HG02870 (cell line): Measurements from ENCODE around the gene PLPPR4.

Source experiments
- ATAC-seq: cut with Tn5 transposase; IDR thresholded peaks from one replicate; pipeline ENCODE4 v1.9.1; 2021; ENCODE audit warnings: mild to moderate bottlenecking, moderate library complexity; ENCODE audit not compliant: unreplicated experiment

PLPPR4 gene

DNA sequence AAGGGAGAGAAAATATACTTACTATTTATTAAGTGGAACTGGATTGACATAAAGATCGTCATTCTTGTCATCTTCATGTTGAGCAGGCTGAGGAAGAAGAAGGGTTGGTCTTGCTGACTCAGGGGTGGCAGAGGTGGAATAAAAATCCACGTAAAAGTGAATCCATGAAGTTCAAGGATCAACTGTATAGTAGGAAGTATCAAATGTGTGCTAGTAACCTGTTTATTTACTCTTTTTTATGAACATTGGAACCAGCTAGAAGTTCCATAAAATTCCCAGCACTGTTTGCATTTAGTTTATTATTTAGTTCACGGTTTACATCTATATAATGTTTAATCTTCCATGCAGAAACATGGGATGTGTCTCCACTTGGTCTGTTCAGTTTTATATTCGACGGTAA lies 70.7 kb downstream of the PLPPR4 start:
- ATAC-seq = no peak

- ATAC-seq = no peak
Measured at GRCh38 chr1:99347041-99347684, 82.9 kb downstream of the PLPPR4 start.

DNA sequence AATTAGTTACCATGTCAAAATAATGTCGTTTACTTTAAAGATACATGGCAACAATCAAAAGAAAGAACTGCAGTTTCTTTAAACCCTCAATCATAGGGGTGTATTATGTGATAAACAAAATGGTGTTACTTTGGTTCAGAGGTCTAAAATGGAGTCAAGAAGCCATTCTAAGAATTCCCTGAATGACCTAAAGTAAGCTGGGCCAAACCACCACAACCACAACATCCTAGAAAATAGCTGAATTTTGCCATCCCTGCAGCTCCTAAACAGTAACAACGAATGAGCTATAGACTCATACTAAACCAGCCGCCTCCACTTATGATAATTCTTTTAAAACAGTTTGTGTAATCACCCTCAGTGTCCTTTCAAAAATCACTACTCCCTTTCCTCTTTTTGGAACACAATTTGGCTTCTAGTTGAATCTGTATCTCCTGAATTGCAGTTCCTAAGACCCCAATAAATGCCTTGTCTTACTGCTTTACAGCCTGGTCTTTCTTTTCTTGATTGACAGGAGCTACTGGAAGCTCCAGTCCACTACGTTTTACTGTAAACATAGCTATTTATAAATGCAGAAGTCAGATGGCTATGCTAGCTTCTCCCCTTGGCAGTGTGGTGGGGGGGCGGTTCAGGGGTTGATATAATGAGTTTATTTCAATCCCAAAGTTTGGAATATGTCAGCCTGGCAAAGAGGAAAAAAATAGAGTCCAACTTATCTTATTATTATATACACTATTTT lies 84.3 kb downstream of the PLPPR4 start:
- ATAC-seq = no peak

DNA sequence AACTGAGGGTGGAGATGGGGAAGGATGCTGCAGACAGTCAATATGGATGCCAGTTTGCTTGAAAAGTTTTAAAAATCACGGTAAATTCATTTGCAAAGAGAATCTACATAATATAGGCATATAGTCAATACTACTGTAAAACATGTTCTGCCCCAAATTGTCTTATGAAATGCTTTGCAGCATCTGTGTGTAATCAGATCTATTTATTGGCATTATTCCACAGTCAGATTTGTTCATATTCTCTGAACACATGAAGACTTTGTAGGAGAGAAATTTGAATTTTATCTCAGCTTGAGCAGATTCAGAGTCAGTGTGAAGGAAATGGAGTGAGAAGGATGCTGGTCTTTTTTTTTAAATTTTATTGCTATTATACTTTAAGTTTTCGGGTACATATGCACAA lies 88.5 kb downstream of the PLPPR4 start:
- no peak for ATAC-seq

DNA sequence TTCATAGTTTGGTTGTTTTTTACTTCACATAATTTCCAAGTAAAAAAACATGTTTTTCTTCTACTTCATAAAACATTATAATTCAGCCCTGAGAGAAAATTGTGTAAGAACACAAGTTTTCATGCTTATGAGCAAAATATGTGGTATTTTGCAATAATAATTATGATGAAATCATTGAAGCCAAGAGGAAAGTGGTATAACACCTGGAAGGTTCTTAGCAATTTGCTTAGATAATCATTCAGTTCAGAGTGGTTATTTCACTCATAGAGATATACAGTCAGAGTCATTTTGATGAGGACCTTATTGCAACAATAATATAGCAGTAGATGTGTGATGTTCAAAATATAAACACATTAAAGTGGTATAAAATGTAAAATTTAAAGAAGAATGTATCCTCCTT lies 94.5 kb downstream of the PLPPR4 start:
- ATAC-seq = no peak
